GM18502 (cell line): ENCODE data around the gene TSPY1.
"Not testable (repeated sequence)": the region's sequence is repeated elsewhere in the genome, so short reads cannot be mapped to it uniquely, and the experiment has no call there.

Experiments
- ATAC-seq: cut with Tn5 transposase; IDR thresholded peaks from one replicate; pipeline ENCODE4 v1.9.1; 2021; ENCODE audit warnings: mild to moderate bottlenecking; ENCODE audit not compliant: unreplicated experiment, poor library complexity

Gene TSPY1, protein sequence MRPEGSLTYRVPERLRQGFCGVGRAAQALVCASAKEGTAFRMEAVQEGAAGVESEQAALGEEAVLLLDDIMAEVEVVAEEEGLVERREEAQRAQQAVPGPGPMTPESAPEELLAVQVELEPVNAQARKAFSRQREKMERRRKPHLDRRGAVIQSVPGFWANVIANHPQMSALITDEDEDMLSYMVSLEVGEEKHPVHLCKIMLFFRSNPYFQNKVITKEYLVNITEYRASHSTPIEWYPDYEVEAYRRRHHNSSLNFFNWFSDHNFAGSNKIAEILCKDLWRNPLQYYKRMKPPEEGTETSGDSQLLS

DNA sequence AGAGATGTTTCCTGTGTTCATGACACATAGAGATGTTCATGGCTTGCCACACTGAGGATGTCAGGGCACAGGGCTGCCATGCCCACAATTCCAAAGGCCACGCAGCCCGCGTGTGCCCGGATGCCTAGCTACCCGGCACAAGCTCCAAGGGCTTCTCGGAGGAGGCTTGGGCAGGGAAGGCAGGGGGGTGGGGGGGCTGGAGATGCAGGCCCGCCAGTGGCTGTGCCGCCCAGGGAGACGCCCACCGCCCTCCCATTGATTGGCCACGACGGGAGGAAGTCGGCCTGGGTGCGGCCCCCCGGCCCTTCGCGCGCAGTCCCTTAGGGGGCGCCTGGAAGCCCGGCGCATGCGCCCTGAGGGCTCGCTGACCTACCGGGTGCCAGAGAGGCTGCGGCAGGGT, at the start of gene TSPY1:
Gene TSPY1 (plus strand): TSS at position 301 of the 400 bp plus-strand sequence. CDS start 46 bp downstream, at position 347.
- not testable (repeated sequence) for ATAC-seq

DNA sequence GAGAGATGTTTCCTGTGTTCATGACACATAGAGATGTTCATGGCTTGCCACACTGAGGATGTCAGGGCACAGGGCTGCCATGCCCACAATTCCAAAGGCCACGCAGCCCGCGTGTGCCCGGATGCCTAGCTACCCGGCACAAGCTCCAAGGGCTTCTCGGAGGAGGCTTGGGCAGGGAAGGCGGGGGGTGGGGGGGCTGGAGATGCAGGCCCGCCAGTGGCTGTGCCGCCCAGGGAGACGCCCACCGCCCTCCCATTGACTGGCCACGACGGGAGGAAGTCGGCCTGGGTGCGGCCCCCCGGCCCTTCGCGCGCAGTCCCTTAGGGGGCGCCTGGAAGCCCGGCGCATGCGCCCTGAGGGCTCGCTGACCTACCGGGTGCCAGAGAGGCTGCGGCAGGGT, 20.2 kb downstream of the TSPY1 start, which contains the start of gene TSPY9:
Gene TSPY9 (plus strand): TSS at position 301 of the 400 bp plus-strand sequence. CDS start 46 bp downstream, at position 347.
- ATAC-seq: not testable (repeated sequence)

DNA sequence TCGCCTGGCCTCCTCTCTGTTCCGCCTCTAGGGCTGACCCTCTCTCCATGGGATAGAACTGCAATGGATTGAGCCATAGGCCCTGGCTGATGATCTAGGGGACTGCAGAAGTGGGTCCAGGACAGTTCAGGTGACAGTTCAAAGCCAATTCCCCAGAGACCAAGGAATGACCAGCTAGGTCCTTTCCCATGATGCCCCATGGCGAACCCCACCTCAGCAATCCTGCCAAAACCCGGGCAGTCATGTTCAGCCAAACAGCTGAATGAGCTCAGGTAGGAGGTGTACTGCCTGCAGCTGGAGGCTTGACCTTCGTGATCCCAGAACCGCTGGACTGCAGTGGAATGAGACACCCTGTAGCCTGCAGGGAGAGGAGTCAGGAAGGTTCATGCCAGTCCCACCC, 37.6 kb downstream of the TSPY1 start:
- ATAC-seq: not testable (repeated sequence)

DNA sequence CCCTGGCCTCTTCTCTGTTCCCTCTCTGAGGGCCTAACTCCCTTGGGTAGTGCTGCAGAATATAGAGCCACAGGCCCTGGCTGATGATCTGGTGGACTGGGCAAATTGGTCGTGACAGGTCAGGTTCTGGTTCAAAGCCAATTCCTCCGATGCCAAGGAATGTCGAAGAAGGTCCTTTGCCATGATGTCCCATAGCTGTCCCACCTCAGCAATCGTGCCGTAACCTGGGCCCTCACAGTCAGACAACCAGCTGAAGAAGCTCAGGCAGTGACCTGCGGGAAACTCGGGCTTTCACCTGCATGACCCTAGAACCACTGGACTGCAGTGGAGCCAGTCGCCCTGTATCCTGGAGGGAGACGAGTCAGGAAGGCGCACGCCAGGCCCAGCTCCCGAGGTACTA, 49.5 kb downstream of the TSPY1 start:
- ATAC-seq: not testable (repeated sequence)
